Transverse colon (tissue), 4 donors: Measurements from ENCODE around the gene APBA1. TPM values are rescaled to one million over a fixed set of nuclear protein-coding genes. Genes with fewer than 3 reads are reported as not detected.

Source experiments
- DNase-seq: peaks from one replicate; pipeline ENCODE4 v3.0.0-alpha.2; 2019
- H3K27ac ChIP-seq, 4 donors: fragments of 200-600 bp; sonication (generic); 2 replicates each; pipeline ENCODE4 v1.5.1; 2016 to 2018; ENCODE audit warnings: inconsistent platforms in 4 of 4
- H3K27me3 ChIP-seq: fragments of 200-600 bp; sonication (generic); 2 replicates; pipeline ENCODE4 v1.5.1; 2017; ENCODE audit warnings: inconsistent platforms
- H3K36me3 ChIP-seq, 4 donors: fragments of 200-600 bp; sonication (generic); 2 replicates each; pipeline ENCODE4 v1.5.1; 2017 to 2019; ENCODE audit warnings: inconsistent platforms in 4 of 4
- H3K4me1 ChIP-seq, 4 donors: fragments of 200-600 bp; sonication (generic); 2 replicates each; pipeline ENCODE4 v1.5.1; 2017 to 2020; ENCODE audit warnings: inconsistent platforms in 4 of 4
- H3K4me3 ChIP-seq, 4 donors: fragments of 200-600 bp; sonication (generic); 1 replicate in 1 of 4; 2 replicates in 3 of 4; pipeline versions ENCODE4 v1.5.1 to v1.6.1; 2017 to 2019; ENCODE audit warnings: inconsistent platforms in 4 of 4
- H3K9me3 ChIP-seq, 2 donors: fragments of 200-600 bp; sonication (generic); 2 replicates each; pipeline ENCODE4 v1.5.1; 2017 to 2019; ENCODE audit warnings: inconsistent platforms in 2 of 2
- CTCF ChIP-seq, 5 experiments: fragments of 200-600 bp in 3 of 5; fragments of 450-650 bp in 2 of 5; sonication (generic) in 3 of 5; IDR thresholded peaks; 1 replicate in 2 of 5; 2 replicates in 3 of 5; pipeline ENCODE4 v1.5.1; 2016 to 2017; ENCODE audit warnings: antibody characterized with exemption in 5 of 5, inconsistent platforms in 3 of 5, mild to moderate bottlenecking in 2 of 5, moderate library complexity in 1 of 5
- EP300 ChIP-seq: sonication (generic); formaldehyde crosslinking; IDR thresholded peaks from one replicate; pipeline ENCODE4 v1.6.1; 2017; ENCODE audit warnings: antibody characterized with exemption, low read depth
- POLR2A ChIP-seq: fragments of 450-650 bp; IDR thresholded peaks from one replicate; pipeline ENCODE4 v1.6.1; 2016; ENCODE audit warnings: antibody characterized with exemption, mild to moderate bottlenecking, moderate library complexity
- POLR2AphosphoS5 ChIP-seq, 3 donors: sonication (generic); formaldehyde crosslinking; IDR thresholded peaks; one replicate each; pipeline ENCODE4 v1.6.1; 2016; ENCODE audit warnings: antibody characterized with exemption in 3 of 3
- WGBS, 2 donors: methylation state at CpG; one replicate each; pipeline ENCODE4 v1.1.5; 2018; ENCODE audit warnings: low coverage in 1 of 2; 5-methylcytosine and 5-hydroxymethylcytosine counted together
- in situ Hi-C, 4 donors: fragments of 200-750 bp; cut with MboI; loops; one replicate each; pipeline versions ENCODE4 v1.15.0 to v1.15.1; 2017; ENCODE audit warnings: low sequenced_read_pairs in 3 of 4, low pct_ligation_motif_present in 1 of 4, low pct_unique_long_range_greater_than_20kb in 1 of 4
- intact Hi-C: fragments of 100-400 bp; cut with DNase I; formaldehyde crosslinking; loops from one replicate; pipeline ENCODE4 v1.15.1; 2023; ENCODE audit warnings: low total_unique reads
- total RNA-seq, 4 donors: library from RNA; depleted of rRNA; stranded (reverse); fragments of >200 nt; gene quantifications; one replicate each; pipeline ENCODE4 v1.1.0, GENCODE V29; 2016

APBA1 gene
- total RNA-seq, 4 donors from 2014 or later = 7.6 to 11.6 (median 10.2) TPM

GRCh38 chr9:69499959-69500358, 172.2 kb downstream of the APBA1 start:
- H3K36me3 ChIP-seq = no peaks in the 10 kb centered on the region
- H3K4me3 ChIP-seq = no peak overlapping the region
- no peak overlapping the region for H3K27ac ChIP-seq
- no peaks in the 10 kb centered on the region for H3K27me3 ChIP-seq
- 72 to 81% methylated on average over 2 to 4 of the region's 4 CpGs for WGBS, 2 donors
- H3K9me3 ChIP-seq = no peaks in the 10 kb centered on the region
- TF ChIP-seq CTCF (IDR thresholded peaks at IDR 0.05) = no peak
- no peak for TF ChIP-seq POLR2AphosphoS5 (IDR thresholded peaks at IDR 0.05)
- no peak for TF ChIP-seq POLR2A
- TF ChIP-seq EP300 = no peak
- no peak for DNase-seq
- intact Hi-C loops (no loop called here), in situ Hi-C loops (no loop called here)
- H3K4me1 ChIP-seq = no peaks in the 10 kb centered on the region

GRCh38 chr9:69499407-69499806, 172.8 kb downstream of the APBA1 start:
- TF ChIP-seq EP300 (no peak), CTCF (IDR thresholded peaks at IDR 0.05) (no peak), POLR2AphosphoS5 (IDR thresholded peaks at IDR 0.05) (no peak), POLR2A (no peak)
- H3K4me1 ChIP-seq = no peaks in the 10 kb centered on the region
- no peak overlapping the region for H3K27ac ChIP-seq
- H3K4me3 ChIP-seq = no peak overlapping the region
- no peaks in the 10 kb centered on the region for H3K27me3 ChIP-seq
- WGBS, 2 donors = 54 to 76% methylated on average over 4 to 6 of the region's 6 CpGs
- in situ Hi-C loops = no loop called here
- H3K9me3 ChIP-seq = no peaks in the 10 kb centered on the region
- no peaks in the 10 kb centered on the region for H3K36me3 ChIP-seq
- intact Hi-C loops = no loop called here
- DNase-seq = no peak

- 86 to 100% methylated on average over 1 to 3 of the region's 3 CpGs for WGBS, 2 donors
- in situ Hi-C loops (no loop called here), intact Hi-C loops (no loop called here)
- DNase-seq = no peak
- H3K9me3 ChIP-seq = no peaks in the 10 kb centered on the region
- H3K4me3 ChIP-seq = no peak overlapping the region
- H3K27ac ChIP-seq = no peak overlapping the region
- H3K4me1 ChIP-seq = no peaks in the 10 kb centered on the region
- H3K36me3 ChIP-seq = no peaks in the 10 kb centered on the region
- H3K27me3 ChIP-seq = no peaks in the 10 kb centered on the region
- TF ChIP-seq EP300 = no peak
- no peak for TF ChIP-seq POLR2A
- TF ChIP-seq POLR2AphosphoS5 (IDR thresholded peaks at IDR 0.05) = no peak
- no peak for TF ChIP-seq CTCF (IDR thresholded peaks at IDR 0.05)
These were observed 173.7 kb downstream of the APBA1 start for GRCh38 chr9:69498470-69498869.

- in situ Hi-C loops (no loop called here), intact Hi-C loops (no loop called here)
- Histone ChIP-seq H3K36me3 (no peaks in the 10 kb centered on the region), H3K27ac (no peak overlapping the region), H3K9me3 (no peaks in the 10 kb centered on the region), H3K4me1 (no peaks in the 10 kb centered on the region), H3K4me3 (no peak overlapping the region), H3K27me3 (no peaks in the 10 kb centered on the region)
- DNase-seq = no peak
- TF ChIP-seq POLR2A = no peak
- no peak for TF ChIP-seq POLR2AphosphoS5 (IDR thresholded peaks at IDR 0.05)
- TF ChIP-seq EP300 = no peak
- TF ChIP-seq CTCF (IDR thresholded peaks at IDR 0.05) = no peak
- 82 to 88% methylated on average over 2 to 4 of the region's 4 CpGs for WGBS, 2 donors
These were observed 174.4 kb downstream of the APBA1 start for GRCh38 chr9:69497816-69498215.
